Liver (tissue), 9 donors: ENCODE data around the gene LIN9. TPM values are rescaled to one million over a fixed set of nuclear protein-coding genes. Genes with fewer than 3 reads are reported as not detected.
A peak's percentile ranks its signal among the peaks of the same experiment; 100 is the strongest.

Source experiments
- DNase-seq: peaks from one replicate; pipeline ENCODE4 v3.0.0-alpha.2; 2017; ENCODE audit warnings: low spot score
- H3K27ac ChIP-seq, 2 donors: one replicate each; pipeline ENCODE4 v1.7.0; 2013; ENCODE audit warnings: inconsistent platforms in 2 of 2, low read length in 2 of 2, control low read depth in 1 of 2, low read depth in 1 of 2, mild to moderate bottlenecking in 1 of 2
- H3K27me3 ChIP-seq, 4 donors: one replicate each; pipeline versions ENCODE4 v1.6.1 to v1.7.0; 2013; ENCODE audit warnings: low read length in 3 of 4, inconsistent platforms in 1 of 4, mild to moderate bottlenecking in 1 of 4, moderate library complexity in 1 of 4; ENCODE audit not compliant: control insufficient read depth in 4 of 4, insufficient read depth in 4 of 4
- H3K36me3 ChIP-seq, 4 donors: one replicate each; pipeline versions ENCODE4 v1.6.1 to v1.7.0; 2013; ENCODE audit warnings: low read length in 3 of 4, mild to moderate bottlenecking in 3 of 4, low read depth in 1 of 4, moderate library complexity in 1 of 4; ENCODE audit not compliant: control insufficient read depth in 4 of 4, insufficient read depth in 3 of 4
- H3K4me1 ChIP-seq, 4 donors: one replicate each; pipeline versions ENCODE4 v1.6.1 to v1.7.0; 2013; ENCODE audit warnings: low read length in 3 of 4, mild to moderate bottlenecking in 3 of 4, moderate library complexity in 1 of 4; ENCODE audit not compliant: control insufficient read depth in 4 of 4, insufficient read depth in 4 of 4
- H3K4me3 ChIP-seq, 3 donors: one replicate each; pipeline versions ENCODE4 v1.6.1 to v1.7.0; 2013; ENCODE audit warnings: low read length in 3 of 3, control low read depth in 1 of 3, low read depth in 1 of 3, mild to moderate bottlenecking in 1 of 3
- H3K9ac ChIP-seq, 2 donors: one replicate each; pipeline ENCODE4 v1.7.0; 2013; ENCODE audit warnings: low read length in 2 of 2, mild to moderate bottlenecking in 2 of 2, moderate library complexity in 2 of 2, control low read depth in 1 of 2, low read depth in 1 of 2
- H3K9me3 ChIP-seq, 4 donors: one replicate each; pipeline versions ENCODE4 v1.6.1 to v1.7.0; 2013; ENCODE audit warnings: low read length in 3 of 4; ENCODE audit not compliant: control insufficient read depth in 4 of 4
- FOXA1 ChIP-seq: IDR thresholded peaks from 2 replicates; pipeline ENCODE4 v1.6.1; 2016; ENCODE audit warnings: antibody characterized with exemption
- FOXA2 ChIP-seq: IDR thresholded peaks from 2 replicates; pipeline ENCODE4 v1.6.1; 2016; ENCODE audit warnings: antibody characterized with exemption
- HNF4A ChIP-seq, 2 donors: conservative IDR thresholded peaks; 2 replicates each; pipeline ENCODE4 v1.6.1; 2016; ENCODE audit warnings: antibody characterized with exemption in 2 of 2, mild to moderate bottlenecking in 2 of 2
- HNF4G ChIP-seq: IDR thresholded peaks from 2 replicates; pipeline ENCODE4 v1.6.1; 2016; ENCODE audit warnings: antibody characterized with exemption
- JUND ChIP-seq, 2 donors: IDR thresholded peaks; 2 replicates each; pipeline ENCODE4 v1.6.1; 2016; ENCODE audit warnings: antibody characterized with exemption in 2 of 2
- RAD21 ChIP-seq, 2 donors: IDR thresholded peaks; 2 replicates each; pipeline ENCODE4 v1.6.1; 2016; ENCODE audit warnings: antibody characterized with exemption in 2 of 2, mild to moderate bottlenecking in 2 of 2
- SP1 ChIP-seq: IDR thresholded peaks from 2 replicates; pipeline ENCODE4 v1.6.1; 2018; ENCODE audit warnings: antibody characterized with exemption, mild to moderate bottlenecking
- TAF1 ChIP-seq: conservative IDR thresholded peaks from 2 replicates; pipeline ENCODE4 v1.6.1; 2016; ENCODE audit warnings: antibody characterized with exemption, mild to moderate bottlenecking
- WGBS: extraction: QIAGEN DNeasy Blood & Tissue Kit; methylation state at CpG from one replicate; pipeline ENCODE4 v1.1.7; 2013; 5-methylcytosine and 5-hydroxymethylcytosine counted together
- polyA plus RNA-seq, 2 donors: library from polyadenylated mRNA; stranded (reverse) in 1 of 2; unstranded in 1 of 2; fragments of 200-250 nt in 1 of 2; fragments of >200 nt in 1 of 2; fragmentation: Nextera tagmentation in 1 of 2; extraction: Ambion mirVana in 1 of 2; gene quantifications; one replicate each; pipeline versions ENCODE4 v1.2.1 to v1.2.3, GENCODE V29; 2013 to 2015
- total RNA-seq, 2 donors: library from RNA; depleted of rRNA; stranded (reverse); fragments of >200 nt; gene quantifications; one replicate each; pipeline ENCODE4 v1.2.3, GENCODE V29; 2014
- TF ChIP-seq, protein P1 (sequence below): IDR thresholded peaks from 2 replicates; pipeline ENCODE4 v1.6.1; 2016; ENCODE audit warnings: antibody characterized with exemption
- TF ChIP-seq, protein P2 (sequence below): fragments of 150-350 bp; IDR thresholded peaks from 2 replicates; pipeline ENCODE4 v1.5.1; 2017; ENCODE audit warnings: improper control_type of control experiment, low read depth, low read length; ENCODE audit not compliant: missing input control
- TF ChIP-seq, protein P3 (sequence below): IDR thresholded peaks from 2 replicates; pipeline ENCODE4 v1.6.1; 2016; ENCODE audit warnings: antibody characterized with exemption, mild to moderate bottlenecking
- TF ChIP-seq, protein P4 (sequence below): IDR thresholded peaks from 2 replicates; pipeline ENCODE4 v1.6.1; 2016; ENCODE audit warnings: antibody characterized with exemption
- donor health status: healthy.
- donor health status: healthy.
- donor health status: healthy.
- donor health status: healthy.
- donor health status: healthy.

Gene LIN9
- total and polyA plus RNA-seq, 4 donors, result 0.50 to 7.9 (median 1.00) TPM

DNA sequence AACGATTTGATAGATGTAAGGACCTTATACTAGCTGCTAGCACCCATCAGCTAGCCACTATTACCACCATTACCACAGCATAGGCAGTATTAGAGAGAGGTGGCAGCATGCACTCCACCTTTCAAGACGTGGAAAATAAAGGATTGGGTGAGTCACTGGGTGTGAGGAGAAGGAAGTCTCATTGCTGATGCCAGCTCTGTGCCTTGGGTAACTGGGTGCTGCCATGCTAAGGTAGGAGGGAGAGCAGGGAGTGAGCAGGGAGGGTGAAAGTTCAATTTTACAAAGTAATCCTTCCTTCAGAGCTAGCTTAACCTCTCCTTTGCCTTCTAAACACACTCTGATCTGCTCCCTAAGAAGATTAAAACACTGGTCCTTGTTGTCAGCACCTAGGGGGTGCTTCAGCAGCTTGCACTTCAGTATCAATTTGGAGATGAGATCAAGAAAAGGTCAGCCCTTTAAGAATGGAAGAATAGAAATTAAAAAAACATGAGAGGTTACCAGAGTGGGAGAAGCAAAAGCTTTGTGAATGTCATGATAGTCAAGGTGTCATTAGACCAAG is 1.8 kb upstream of the LIN9 start:
- Histone ChIP-seq H3K36me3 (no peaks in the 10 kb centered on the region), H3K9ac (no peak overlapping the region), H3K4me1 (peaks cover 3 to 18% (median 7%) of the 10 kb centered on the region in 4 donors), H3K27me3 (peaks cover 0 to 2% (median 0%) of the 10 kb centered on the region in 4 donors), H3K27ac (no peak overlapping the region), H3K9me3 (no peaks in the 10 kb centered on the region), H3K4me3 (no peak overlapping the region)
- WGBS, result 86% methylated on average over 2 of the region's 2 CpGs
- no peak for DNase-seq
- TF ChIP-seq, protein P1, sequence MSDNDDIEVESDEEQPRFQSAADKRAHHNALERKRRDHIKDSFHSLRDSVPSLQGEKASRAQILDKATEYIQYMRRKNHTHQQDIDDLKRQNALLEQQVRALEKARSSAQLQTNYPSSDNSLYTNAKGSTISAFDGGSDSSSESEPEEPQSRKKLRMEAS, result no peak
- TF ChIP-seq RAD21 (IDR thresholded peaks at IDR 0.05) (no peak), HNF4A (conservative IDR thresholded peaks at IDR 0.05) (no peak), HNF4G (no peak), FOXA1 (no peak), SP1 (no peak), JUND (IDR thresholded peaks at IDR 0.05) (no peak), TAF1 (no peak), FOXA2 (no peak)
- TF ChIP-seq, protein P2, sequence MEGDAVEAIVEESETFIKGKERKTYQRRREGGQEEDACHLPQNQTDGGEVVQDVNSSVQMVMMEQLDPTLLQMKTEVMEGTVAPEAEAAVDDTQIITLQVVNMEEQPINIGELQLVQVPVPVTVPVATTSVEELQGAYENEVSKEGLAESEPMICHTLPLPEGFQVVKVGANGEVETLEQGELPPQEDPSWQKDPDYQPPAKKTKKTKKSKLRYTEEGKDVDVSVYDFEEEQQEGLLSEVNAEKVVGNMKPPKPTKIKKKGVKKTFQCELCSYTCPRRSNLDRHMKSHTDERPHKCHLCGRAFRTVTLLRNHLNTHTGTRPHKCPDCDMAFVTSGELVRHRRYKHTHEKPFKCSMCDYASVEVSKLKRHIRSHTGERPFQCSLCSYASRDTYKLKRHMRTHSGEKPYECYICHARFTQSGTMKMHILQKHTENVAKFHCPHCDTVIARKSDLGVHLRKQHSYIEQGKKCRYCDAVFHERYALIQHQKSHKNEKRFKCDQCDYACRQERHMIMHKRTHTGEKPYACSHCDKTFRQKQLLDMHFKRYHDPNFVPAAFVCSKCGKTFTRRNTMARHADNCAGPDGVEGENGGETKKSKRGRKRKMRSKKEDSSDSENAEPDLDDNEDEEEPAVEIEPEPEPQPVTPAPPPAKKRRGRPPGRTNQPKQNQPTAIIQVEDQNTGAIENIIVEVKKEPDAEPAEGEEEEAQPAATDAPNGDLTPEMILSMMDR, result no peak
- TF ChIP-seq, protein P3, sequence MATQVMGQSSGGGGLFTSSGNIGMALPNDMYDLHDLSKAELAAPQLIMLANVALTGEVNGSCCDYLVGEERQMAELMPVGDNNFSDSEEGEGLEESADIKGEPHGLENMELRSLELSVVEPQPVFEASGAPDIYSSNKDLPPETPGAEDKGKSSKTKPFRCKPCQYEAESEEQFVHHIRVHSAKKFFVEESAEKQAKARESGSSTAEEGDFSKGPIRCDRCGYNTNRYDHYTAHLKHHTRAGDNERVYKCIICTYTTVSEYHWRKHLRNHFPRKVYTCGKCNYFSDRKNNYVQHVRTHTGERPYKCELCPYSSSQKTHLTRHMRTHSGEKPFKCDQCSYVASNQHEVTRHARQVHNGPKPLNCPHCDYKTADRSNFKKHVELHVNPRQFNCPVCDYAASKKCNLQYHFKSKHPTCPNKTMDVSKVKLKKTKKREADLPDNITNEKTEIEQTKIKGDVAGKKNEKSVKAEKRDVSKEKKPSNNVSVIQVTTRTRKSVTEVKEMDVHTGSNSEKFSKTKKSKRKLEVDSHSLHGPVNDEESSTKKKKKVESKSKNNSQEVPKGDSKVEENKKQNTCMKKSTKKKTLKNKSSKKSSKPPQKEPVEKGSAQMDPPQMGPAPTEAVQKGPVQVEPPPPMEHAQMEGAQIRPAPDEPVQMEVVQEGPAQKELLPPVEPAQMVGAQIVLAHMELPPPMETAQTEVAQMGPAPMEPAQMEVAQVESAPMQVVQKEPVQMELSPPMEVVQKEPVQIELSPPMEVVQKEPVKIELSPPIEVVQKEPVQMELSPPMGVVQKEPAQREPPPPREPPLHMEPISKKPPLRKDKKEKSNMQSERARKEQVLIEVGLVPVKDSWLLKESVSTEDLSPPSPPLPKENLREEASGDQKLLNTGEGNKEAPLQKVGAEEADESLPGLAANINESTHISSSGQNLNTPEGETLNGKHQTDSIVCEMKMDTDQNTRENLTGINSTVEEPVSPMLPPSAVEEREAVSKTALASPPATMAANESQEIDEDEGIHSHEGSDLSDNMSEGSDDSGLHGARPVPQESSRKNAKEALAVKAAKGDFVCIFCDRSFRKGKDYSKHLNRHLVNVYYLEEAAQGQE, result no peak
- TF ChIP-seq, protein P4, sequence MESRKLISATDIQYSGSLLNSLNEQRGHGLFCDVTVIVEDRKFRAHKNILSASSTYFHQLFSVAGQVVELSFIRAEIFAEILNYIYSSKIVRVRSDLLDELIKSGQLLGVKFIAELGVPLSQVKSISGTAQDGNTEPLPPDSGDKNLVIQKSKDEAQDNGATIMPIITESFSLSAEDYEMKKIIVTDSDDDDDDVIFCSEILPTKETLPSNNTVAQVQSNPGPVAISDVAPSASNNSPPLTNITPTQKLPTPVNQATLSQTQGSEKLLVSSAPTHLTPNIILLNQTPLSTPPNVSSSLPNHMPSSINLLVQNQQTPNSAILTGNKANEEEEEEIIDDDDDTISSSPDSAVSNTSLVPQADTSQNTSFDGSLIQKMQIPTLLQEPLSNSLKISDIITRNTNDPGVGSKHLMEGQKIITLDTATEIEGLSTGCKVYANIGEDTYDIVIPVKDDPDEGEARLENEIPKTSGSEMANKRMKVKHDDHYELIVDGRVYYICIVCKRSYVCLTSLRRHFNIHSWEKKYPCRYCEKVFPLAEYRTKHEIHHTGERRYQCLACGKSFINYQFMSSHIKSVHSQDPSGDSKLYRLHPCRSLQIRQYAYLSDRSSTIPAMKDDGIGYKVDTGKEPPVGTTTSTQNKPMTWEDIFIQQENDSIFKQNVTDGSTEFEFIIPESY, result no peak

DNA sequence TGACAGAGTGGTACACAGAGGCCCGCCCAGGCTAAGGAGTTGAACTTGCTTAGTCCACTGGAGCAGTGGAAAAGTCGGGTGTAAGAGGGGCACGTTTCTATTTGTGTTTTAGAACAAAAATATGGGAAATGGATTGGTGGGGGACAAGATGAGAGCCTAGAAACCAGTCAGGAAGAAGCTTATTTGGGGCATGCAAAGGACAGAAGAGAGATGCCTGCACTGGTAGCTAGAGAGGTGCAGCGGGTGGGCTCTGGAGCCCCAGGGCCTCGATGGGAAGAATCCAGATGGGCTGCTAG is 1.2 kb upstream of the LIN9 start:
- Histone ChIP-seq H3K4me1 (peaks cover 3 to 18% (median 7%) of the 10 kb centered on the region in 4 donors), H3K4me3 (no peak overlapping the region), H3K9me3 (no peaks in the 10 kb centered on the region), H3K9ac (peak overlapping the region in 1 of 2 donors; percentile 47), H3K27ac (no peak overlapping the region), H3K36me3 (no peaks in the 10 kb centered on the region), H3K27me3 (peaks cover 0 to 2% (median 0%) of the 10 kb centered on the region in 4 donors)
- 87% methylated on average over 5 of the region's 5 CpGs for WGBS
- TF ChIP-seq, protein P4, result no peak
- TF ChIP-seq, protein P2, result no peak
- TF ChIP-seq FOXA1 (no peak), SP1 (no peak), RAD21 (IDR thresholded peaks at IDR 0.05) (no peak)
- TF ChIP-seq, protein P3, result no peak
- DNase-seq, result no peak
